ENCODE results near the gene EXOC2.

Gene EXOC2

DNA sequence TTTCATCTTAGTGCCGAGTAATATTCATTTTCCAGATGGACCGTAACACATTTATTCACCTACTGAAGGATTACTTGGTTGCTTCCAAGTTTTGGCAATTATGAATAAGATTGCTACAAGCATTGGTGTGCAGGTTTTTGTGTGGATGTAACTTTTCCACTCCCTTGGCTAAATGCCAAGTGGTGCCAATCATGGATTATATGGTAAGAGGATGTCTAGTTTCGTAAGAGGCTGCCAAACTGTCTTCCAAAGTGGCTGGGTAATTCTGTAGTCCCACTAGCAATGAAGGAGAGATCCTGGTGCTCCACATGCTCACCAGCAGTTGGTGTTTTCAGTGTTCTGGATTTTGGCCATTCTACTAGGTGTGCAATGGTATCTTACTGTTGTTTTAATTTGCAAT is 184.3 kb downstream of the EXOC2 start:
- H3K27ac ChIP-seq (ENCODE audit: low read length): no peak overlapping the region
- H3K4me1 ChIP-seq (ENCODE audit: insufficient read depth, low read length): peaks cover 25% of the 10 kb centered on the region
- H3K36me3 ChIP-seq (ENCODE audit: insufficient read depth, low read length): 0 out of 2 replicates have a peak, but pooled peaks cover 4% of the 10 kb centered on the region
- H3K4me3 ChIP-seq (ENCODE audit: low read depth in 1 of 2, low read length in 2 of 2): no peak overlapping the region
- H2AFZ ChIP-seq (ENCODE audit: low read depth, low read length): no peak overlapping the region
- H3K9ac ChIP-seq (ENCODE audit: low read depth, low read length): no peak overlapping the region
- ATAC-seq (ENCODE audit: insufficient read depth, low read depth) (no peak), DNase-seq (no peak)
- TF ChIP-seq, protein P1, sequence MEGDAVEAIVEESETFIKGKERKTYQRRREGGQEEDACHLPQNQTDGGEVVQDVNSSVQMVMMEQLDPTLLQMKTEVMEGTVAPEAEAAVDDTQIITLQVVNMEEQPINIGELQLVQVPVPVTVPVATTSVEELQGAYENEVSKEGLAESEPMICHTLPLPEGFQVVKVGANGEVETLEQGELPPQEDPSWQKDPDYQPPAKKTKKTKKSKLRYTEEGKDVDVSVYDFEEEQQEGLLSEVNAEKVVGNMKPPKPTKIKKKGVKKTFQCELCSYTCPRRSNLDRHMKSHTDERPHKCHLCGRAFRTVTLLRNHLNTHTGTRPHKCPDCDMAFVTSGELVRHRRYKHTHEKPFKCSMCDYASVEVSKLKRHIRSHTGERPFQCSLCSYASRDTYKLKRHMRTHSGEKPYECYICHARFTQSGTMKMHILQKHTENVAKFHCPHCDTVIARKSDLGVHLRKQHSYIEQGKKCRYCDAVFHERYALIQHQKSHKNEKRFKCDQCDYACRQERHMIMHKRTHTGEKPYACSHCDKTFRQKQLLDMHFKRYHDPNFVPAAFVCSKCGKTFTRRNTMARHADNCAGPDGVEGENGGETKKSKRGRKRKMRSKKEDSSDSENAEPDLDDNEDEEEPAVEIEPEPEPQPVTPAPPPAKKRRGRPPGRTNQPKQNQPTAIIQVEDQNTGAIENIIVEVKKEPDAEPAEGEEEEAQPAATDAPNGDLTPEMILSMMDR (IDR thresholded peaks at IDR 0.05; ENCODE audit: borderline replicate concordance, extremely low read depth, low read length, poor library complexity, severe bottlenecking): no peak
- no peak for TF ChIP-seq EZH2 (IDR thresholded peaks at IDR 0.05; ENCODE audit: borderline replicate concordance, low read depth, low read length, severe bottlenecking)
- no peaks in the 10 kb centered on the region for H3K79me2 ChIP-seq (ENCODE audit: insufficient read depth, low read length)
- H3K9me3 ChIP-seq (ENCODE audit: insufficient read depth, low read length, severe bottlenecking): no peaks in the 10 kb centered on the region
- H4K20me1 ChIP-seq (ENCODE audit: insufficient read depth, low read length): no peaks in the 10 kb centered on the region
- H3K27me3 ChIP-seq (ENCODE audit: insufficient read depth, low read length, poor library complexity): no peaks in the 10 kb centered on the region
- H3K4me2 ChIP-seq (ENCODE audit: insufficient read depth, low read length): no peak overlapping the region

DNA sequence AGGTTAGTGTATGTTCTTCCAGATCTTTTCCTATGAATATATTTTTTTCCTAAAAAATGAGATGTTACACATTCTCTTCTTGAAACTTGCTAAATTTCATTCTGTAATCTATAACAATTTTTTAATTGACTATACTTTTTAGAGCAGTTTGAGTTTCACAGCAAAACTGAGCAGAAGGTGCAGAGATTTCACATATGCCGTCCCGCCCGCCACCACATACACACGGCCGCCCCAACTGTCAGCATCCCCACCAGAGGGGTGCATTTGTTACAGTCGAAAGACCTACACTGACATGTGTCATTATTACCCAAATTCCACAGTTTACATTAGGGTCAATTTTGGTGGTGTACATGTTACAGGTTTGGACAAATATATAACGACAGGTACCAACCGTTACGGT is 184.9 kb downstream of the EXOC2 start:
- no peak overlapping the region for H3K9ac ChIP-seq (ENCODE audit: low read depth, low read length)
- H3K9me3 ChIP-seq (ENCODE audit: insufficient read depth, low read length, severe bottlenecking): no peaks in the 10 kb centered on the region
- H3K27ac ChIP-seq (ENCODE audit: low read length): no peak overlapping the region
- DNase-seq (no peak), ATAC-seq (ENCODE audit: insufficient read depth, low read depth) (no peak)
- H3K4me3 ChIP-seq (ENCODE audit: low read depth in 1 of 2, low read length in 2 of 2): no peak overlapping the region
- H2AFZ ChIP-seq (ENCODE audit: low read depth, low read length): no peak overlapping the region
- H3K79me2 ChIP-seq (ENCODE audit: insufficient read depth, low read length): no peaks in the 10 kb centered on the region
- H4K20me1 ChIP-seq (ENCODE audit: insufficient read depth, low read length): no peaks in the 10 kb centered on the region
- H3K36me3 ChIP-seq (ENCODE audit: insufficient read depth, low read length): 0 out of 2 replicates have a peak, but pooled peaks cover 4% of the 10 kb centered on the region
- H3K4me2 ChIP-seq (ENCODE audit: insufficient read depth, low read length): no peak overlapping the region
- no peaks in the 10 kb centered on the region for H3K27me3 ChIP-seq (ENCODE audit: insufficient read depth, low read length, poor library complexity)
- no peak for TF ChIP-seq EZH2 (IDR thresholded peaks at IDR 0.05; ENCODE audit: borderline replicate concordance, low read depth, low read length, severe bottlenecking)
- TF ChIP-seq, protein P1 (IDR thresholded peaks at IDR 0.05; ENCODE audit: borderline replicate concordance, extremely low read depth, low read length, poor library complexity, severe bottlenecking): no peak
- peaks cover 25% of the 10 kb centered on the region for H3K4me1 ChIP-seq (ENCODE audit: insufficient read depth, low read length)

DNA sequence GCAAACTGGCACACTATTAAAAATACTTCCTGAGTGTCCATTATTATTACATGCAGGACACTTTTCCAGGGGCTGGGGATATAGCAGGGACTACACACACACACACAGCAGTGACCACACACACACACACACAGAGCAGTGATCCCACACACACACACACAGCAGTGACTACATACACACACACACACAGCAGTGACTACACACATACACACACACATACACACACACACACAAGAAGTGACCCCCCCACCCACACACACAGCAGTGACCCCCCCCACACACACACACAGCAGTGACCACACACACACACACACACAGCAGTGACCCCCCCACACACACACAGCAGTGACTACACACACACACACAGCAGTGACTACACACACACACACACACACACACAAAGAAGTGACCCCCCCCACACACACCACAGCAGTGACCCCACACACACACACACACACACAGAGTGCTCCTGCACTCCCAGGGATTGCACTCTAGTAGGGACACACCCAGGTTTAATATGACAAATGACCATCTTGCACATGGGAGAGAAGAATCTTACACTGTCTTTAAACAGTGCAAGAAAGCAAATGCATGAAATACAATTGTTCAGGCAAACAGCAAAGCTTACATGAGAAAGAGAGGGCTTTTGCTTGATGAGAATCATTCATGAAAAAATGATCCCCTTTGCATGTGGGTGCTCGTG is 185.9 kb downstream of the EXOC2 start:
- H3K4me1 ChIP-seq (ENCODE audit: insufficient read depth, low read length): peaks cover 28% of the 10 kb centered on the region
- H3K4me2 ChIP-seq (ENCODE audit: insufficient read depth, low read length): no peak overlapping the region
- no peaks in the 10 kb centered on the region for H3K27me3 ChIP-seq (ENCODE audit: insufficient read depth, low read length, poor library complexity)
- no peak overlapping the region for H3K4me3 ChIP-seq (ENCODE audit: low read depth in 1 of 2, low read length in 2 of 2)
- 0 out of 2 replicates have a peak, but pooled peaks cover 4% of the 10 kb centered on the region for H3K36me3 ChIP-seq (ENCODE audit: insufficient read depth, low read length)
- no peak overlapping the region for H3K27ac ChIP-seq (ENCODE audit: low read length)
- no peak for DNase-seq
- H4K20me1 ChIP-seq (ENCODE audit: insufficient read depth, low read length): no peaks in the 10 kb centered on the region
- ATAC-seq (ENCODE audit: insufficient read depth, low read depth): no peak
- no peak overlapping the region for H2AFZ ChIP-seq (ENCODE audit: low read depth, low read length)
- TF ChIP-seq EZH2 (IDR thresholded peaks at IDR 0.05; ENCODE audit: borderline replicate concordance, low read depth, low read length, severe bottlenecking): no peak
- TF ChIP-seq, protein P1 (IDR thresholded peaks at IDR 0.05; ENCODE audit: borderline replicate concordance, extremely low read depth, low read length, poor library complexity, severe bottlenecking): no peak
- H3K9me3 ChIP-seq (ENCODE audit: insufficient read depth, low read length, severe bottlenecking): no peaks in the 10 kb centered on the region
- H3K9ac ChIP-seq (ENCODE audit: low read depth, low read length): no peak overlapping the region
- no peaks in the 10 kb centered on the region for H3K79me2 ChIP-seq (ENCODE audit: insufficient read depth, low read length)
